NK-92 (cell line): Measurements from ENCODE around the gene PTPN9.
"Not testable (repeated sequence)": the region's sequence is repeated elsewhere in the genome, so short reads cannot be mapped to it uniquely, and the experiment has no call there.

ENCODE experiments used
- DNase-seq: peaks from one replicate; lab custom pipeline; 2025; ENCODE audit not compliant: unreplicated experiment; lab: John Stamatoyannopoulos, UW

PTPN9 gene

GRCh38 chr15:75454471-75455378, 124.4 kb downstream of the PTPN9 start:
- DNase-seq = no peak

DNA sequence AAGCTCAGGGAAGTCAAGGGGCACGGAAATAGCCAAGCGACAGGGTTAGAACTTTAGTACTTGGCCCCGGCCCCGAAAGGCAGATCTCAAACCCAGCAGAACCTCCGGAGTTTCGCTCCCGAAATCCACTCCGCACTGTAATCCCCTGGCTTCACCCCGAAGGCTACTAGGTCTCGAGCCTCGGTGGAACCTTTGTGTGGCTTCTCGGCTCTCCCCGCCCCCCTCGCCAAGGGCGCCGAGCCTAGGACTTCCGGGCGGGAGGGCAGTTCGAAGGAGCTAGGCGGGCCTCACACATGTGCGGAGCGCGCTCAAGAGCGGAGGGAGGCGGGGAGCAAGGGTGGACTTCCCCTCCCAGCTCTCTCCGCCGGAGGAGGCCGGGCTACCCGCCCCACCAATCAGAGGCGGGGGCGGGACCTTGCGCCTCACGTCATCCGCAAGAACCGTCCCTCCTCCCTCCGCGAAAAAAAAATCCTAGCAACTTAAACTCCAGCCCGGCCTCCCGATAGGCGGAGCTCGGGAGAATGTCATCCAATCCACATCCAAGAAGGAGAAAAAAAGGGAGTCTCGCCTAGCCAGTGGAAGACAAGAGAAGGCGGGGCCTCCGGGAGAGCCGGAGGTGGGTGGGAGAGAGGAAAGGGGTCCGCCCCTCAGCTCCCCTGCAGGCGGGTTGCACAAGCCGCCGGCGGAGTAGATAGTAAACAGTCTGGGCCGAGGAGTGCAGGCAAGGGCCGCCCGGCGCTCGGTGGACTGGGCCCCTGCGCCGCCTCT, 125.2 kb downstream of the PTPN9 start:
- DNase-seq = peak; percentile 86

DNA sequence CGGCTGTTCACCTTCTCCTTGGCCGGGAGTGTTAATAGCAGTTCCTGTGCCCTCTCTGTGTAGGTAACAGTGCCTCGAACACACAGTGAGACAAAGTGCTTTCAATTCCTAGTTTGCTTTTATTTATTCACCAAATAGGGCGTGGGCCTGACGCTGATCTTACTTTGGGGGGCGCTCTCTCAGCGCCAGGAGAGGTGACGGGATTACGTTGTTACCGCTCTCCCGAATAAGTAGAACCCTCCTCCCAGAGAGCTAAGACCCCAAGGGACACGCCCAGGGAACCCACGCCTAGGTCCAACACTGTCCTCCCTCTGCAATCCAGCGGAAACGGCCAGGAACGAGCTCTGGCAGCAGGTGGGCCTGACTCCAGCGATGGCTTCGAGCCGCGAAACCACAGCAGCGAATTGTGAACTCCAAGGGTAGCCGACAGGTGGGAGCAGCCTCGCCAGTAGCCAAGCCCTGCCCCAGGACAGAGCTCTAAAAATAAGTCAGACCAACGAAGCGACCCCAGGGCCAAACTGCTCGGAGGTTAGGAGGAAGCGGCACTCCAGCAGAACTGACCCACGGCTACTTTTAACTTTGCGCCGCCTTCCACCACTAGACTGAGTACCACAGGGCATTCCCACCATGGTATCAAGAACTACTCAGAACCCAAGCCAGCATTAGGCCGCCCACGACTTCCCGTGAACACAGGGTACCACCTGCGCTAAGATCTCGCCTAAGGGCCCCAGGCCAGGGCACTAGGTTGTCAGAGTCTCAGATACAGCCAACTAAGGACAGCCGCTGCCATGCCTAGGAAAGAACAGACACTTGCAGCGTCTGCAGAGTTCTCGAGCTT, 126.0 kb downstream of the PTPN9 start:
- DNase-seq = no peak

DNA sequence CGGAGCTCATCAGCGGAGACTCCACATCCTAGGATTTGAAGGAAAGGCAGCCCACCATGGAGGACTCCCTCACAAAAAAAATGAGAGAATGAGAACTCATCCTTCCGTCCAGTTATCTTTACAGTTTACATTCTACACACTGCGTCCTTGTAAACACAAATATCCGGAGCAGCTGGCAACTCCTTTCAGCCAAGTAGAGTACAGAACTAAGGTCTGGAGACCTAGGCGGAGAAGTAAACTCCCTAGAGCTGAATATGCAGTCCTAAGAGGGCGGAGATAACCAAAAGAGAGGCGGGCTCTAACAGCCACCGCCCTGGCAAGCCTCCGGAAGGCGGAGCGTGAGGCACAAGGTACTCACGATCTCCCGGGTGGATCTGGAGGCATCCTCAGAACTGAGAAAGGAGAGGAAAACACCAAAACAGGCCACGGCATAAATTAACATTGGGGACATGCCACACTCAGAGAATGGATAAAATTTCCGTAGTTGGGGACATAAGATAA, 126.7 kb downstream of the PTPN9 start:
- no peak for DNase-seq

- peak; percentile 99 for DNase-seq
Measured at GRCh38 chr15:75451674-75452363, 127.3 kb downstream of the PTPN9 start, which contains the start of gene SIN3A. TSS of gene SIN3A (minus strand) at chr15:75451690. CDS start at chr15:75430375, 21,315 bp downstream.

DNA sequence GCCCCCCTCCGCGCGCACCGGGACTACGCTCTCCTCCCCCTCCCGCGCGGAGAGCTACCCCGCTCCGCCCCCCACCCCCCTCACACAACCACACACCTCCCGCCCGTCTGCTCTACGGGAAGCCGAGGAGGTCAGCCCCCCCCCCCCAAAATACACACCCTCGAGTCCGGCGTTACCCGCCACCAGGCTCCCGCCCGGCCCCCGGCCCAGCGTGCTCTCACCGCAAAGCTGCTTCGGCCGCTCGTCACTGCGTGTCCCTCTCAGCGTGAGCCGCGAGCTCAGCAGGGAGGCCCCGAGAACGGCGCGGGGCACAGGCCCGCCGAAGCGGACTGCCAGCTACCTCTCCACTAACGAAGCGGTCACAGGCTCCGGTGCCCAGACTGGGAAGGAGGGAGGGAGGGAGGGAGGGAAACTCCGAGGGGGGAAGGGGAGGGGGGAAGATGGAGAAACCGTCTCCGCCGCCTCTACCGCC, 127.9 kb downstream of the PTPN9 start:
- no peak for DNase-seq

- DNase-seq = peak; percentile 91
Measured at GRCh38 chr15:75450307-75451201, 128.6 kb downstream of the PTPN9 start.

DNA sequence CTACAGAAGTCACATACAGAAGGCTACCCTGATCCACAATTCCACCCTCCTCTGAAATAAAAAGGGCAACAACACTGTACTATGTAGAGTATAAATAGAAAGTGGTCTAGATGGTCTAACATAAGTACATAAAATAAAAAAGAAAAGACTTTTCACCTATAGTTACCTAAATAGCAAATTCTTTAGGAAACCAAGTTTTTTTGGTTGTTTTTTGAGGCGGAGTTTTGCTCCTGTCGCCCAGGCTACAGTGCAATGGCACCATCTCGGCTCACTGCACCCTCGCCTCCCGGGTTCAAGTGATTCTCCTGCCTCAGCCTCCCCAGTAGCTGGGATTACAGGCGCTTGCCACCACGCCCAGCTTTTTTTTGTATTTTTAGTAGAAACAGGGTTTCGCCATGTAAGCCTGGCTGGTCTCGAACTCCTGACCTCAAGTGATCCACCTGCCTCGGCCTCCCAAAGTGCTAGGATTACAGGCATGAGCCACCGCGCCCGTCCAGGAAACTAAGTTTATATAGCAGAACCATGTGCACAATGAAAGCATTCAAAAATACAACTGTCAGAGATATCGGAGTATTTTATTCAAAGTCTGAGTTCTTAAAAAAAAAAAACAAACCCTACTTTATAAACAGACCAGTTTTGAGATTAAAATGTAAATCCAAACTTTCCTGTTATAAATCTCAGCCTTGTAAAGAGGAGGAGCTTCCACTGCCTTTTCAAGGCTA, 129.4 kb downstream of the PTPN9 start:
- no peak for DNase-seq

DNA sequence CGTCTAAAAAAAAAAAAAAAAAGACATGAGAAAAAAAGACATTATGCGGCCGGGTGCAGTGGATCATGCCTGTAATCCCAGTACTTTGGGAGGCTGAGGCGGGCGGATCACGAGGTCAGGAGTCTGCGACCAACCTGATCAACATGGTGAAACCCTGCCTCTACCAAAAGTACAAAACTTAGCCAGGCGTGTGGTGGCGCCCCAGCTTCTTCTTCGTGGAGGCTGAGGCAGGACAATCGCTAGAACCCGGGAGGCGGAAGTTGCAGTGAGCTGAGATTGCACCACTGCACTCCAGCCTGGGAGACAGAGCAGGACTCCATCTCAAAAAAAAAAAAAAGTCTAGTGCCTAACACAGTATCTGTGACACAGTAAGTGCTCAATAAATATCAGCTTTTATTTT, 130.9 kb downstream of the PTPN9 start:
- not testable (repeated sequence) for DNase-seq

- DNase-seq = no peak
Measured at GRCh38 chr15:75446151-75446550, 133.0 kb downstream of the PTPN9 start.

- not testable (repeated sequence) for DNase-seq
Measured at GRCh38 chr15:75445324-75445723, 133.8 kb downstream of the PTPN9 start.

DNA sequence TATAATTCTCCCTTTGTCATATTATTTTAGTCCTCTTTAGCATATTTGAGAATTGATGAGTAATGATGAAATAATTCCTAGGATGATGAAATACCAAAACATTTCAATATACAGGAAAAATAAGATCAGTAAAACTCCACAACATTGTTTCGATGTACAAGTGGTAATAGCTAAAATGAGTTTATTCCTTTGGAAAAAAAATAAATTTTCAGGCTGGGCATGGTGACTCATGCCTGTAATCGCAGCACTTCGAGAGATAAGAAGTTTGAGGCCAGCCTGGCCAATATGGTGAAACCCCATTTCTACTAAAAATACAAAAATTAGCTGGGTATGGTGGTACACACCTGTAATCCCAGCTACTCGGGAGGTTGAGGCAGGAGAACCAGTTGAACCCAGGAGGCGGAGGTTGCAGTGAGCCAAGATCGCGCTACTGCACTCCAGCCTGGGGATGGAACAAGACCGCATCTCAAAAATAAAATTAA, 135.1 kb downstream of the PTPN9 start:
- DNase-seq = not testable (repeated sequence)

GRCh38 chr15:75437721-75438120, 141.4 kb downstream of the PTPN9 start:
- no peak for DNase-seq

DNA sequence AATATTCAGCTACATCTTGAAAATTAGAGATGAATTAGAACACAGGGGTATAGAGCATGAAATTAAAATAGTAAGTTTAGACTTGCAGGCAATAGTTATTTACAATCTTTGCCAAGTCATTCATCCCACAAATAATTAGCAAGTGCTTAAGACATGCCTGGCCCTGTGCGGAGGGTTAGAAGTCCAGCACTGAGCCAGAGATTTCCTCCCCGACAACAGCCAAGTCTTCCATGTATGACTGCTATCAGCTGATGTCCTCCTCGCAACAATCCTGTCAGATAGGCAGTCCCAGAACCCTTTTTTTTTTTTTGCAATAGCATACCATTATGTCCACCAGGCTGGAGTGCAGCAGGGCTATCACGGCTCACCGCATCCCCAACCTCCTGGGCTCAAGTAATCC, 142.2 kb downstream of the PTPN9 start:
- no peak for DNase-seq

GRCh38 chr15:75431682-75432081, 147.4 kb downstream of the PTPN9 start:
- DNase-seq = no peak

- no peak for DNase-seq
Measured at GRCh38 chr15:75431270-75431669, 147.8 kb downstream of the PTPN9 start.

DNA sequence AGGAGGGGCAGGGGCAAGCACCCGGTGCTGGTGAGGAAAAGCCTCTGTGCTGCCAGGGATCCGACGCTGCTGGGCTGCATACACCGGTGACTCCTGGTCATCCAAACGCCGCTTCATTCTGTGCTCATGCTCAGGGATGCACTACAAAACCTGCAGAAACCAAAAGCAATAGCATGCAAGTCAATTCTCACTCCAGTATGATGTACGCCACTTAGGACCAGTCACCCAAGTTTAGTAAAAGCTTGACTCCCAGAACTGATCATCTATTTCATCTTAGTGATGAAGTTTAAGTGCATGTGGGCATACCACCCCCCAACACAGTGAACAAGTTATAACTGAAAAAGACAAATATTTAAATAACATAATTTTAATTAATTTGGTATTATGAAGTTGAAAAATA, 148.9 kb downstream of the PTPN9 start:
- no peak for DNase-seq

- no peak for DNase-seq
Measured at GRCh38 chr15:75428152-75428551, 151.0 kb downstream of the PTPN9 start.
